NCI-H2029 treated with DMSO at 0.1 percent for 48 hours (cell line): ENCODE measurements around the gene HEATR9.

Source experiments
- DNase-seq: peaks from one replicate; lab custom pipeline; 2025; lab: John Stamatoyannopoulos, UW

The HEATR9 gene

GRCh38 chr17:35894206-35894605 is 25.5 kb upstream of the HEATR9 start:
- no peak for DNase-seq

- no peak for DNase-seq
These were observed 25.1 kb upstream of the HEATR9 start for GRCh38 chr17:35893751-35894150.

GRCh38 chr17:35892091-35893035 is 23.7 kb upstream of the HEATR9 start:
- no peak for DNase-seq

GRCh38 chr17:35891269-35891668 is 22.6 kb upstream of the HEATR9 start:
- DNase-seq = no peak

- DNase-seq = peak; percentile 49
These were observed 22.1 kb upstream of the HEATR9 start for GRCh38 chr17:35890774-35891155.

- peak; percentile 22 for DNase-seq
These were observed 21.4 kb upstream of the HEATR9 start for GRCh38 chr17:35889818-35890773.

GRCh38 chr17:35889241-35889640 is 20.6 kb upstream of the HEATR9 start:
- DNase-seq = no peak

- no peak for DNase-seq
These were observed 11.3 kb upstream of the HEATR9 start, which contains the start of gene CCL5 for GRCh38 chr17:35879773-35880654. Gene CCL5 (minus strand): TSS chr17:35880360.

- no peak for DNase-seq
These were observed 9.7 kb upstream of the HEATR9 start for GRCh38 chr17:35878361-35878760.

GRCh38 chr17:35877345-35878029 is 8.8 kb upstream of the HEATR9 start:
- DNase-seq = no peak

- no peak for DNase-seq
These were observed 7.8 kb upstream of the HEATR9 start for GRCh38 chr17:35876534-35876933.

GRCh38 chr17:35875800-35876139 is 7.1 kb upstream of the HEATR9 start:
- no peak for DNase-seq

- DNase-seq = no peak
These were observed 6.5 kb upstream of the HEATR9 start for GRCh38 chr17:35875072-35875799.

GRCh38 chr17:35872196-35872980 is 3.7 kb upstream of the HEATR9 start:
- DNase-seq = no peak

GRCh38 chr17:35870906-35871819 is 2.5 kb upstream of the HEATR9 start:
- no peak for DNase-seq

GRCh38 chr17:35867574-35867973 is 1.1 kb downstream of the HEATR9 start:
- DNase-seq = no peak

- no peak for DNase-seq
These were observed 2.2 kb downstream of the HEATR9 start for GRCh38 chr17:35866341-35866950.
